Suprapubic skin (tissue), 4 donors: ENCODE data around the gene RCAN2.

ENCODE experiments used
- EP300 ChIP-seq: sonication (generic); formaldehyde crosslinking; IDR thresholded peaks from one replicate; pipeline ENCODE4 v1.6.1; 2017; ENCODE audit warnings: antibody characterized with exemption
- POLR2A ChIP-seq, 2 donors: fragments of 450-650 bp; IDR thresholded peaks; one replicate each; pipeline ENCODE4 v1.6.1; 2017; ENCODE audit warnings: antibody characterized with exemption in 2 of 2, mild to moderate bottlenecking in 2 of 2, moderate library complexity in 2 of 2
- POLR2AphosphoS5 ChIP-seq, 3 donors: sonication (generic); formaldehyde crosslinking; IDR thresholded peaks; one replicate each; pipeline ENCODE4 v1.6.1; 2017; ENCODE audit warnings: antibody characterized with exemption in 3 of 3
- TF ChIP-seq, protein P1 (sequence below), 2 donors: fragments of 200-600 bp in 1 of 2; fragments of 450-650 bp in 1 of 2; sonication (generic) in 1 of 2; IDR thresholded peaks; one replicate each; pipeline ENCODE4 v1.5.1; 2016 to 2019; ENCODE audit warnings: antibody characterized with exemption in 2 of 2, mild to moderate bottlenecking in 1 of 2, moderate library complexity in 1 of 2

DNA sequence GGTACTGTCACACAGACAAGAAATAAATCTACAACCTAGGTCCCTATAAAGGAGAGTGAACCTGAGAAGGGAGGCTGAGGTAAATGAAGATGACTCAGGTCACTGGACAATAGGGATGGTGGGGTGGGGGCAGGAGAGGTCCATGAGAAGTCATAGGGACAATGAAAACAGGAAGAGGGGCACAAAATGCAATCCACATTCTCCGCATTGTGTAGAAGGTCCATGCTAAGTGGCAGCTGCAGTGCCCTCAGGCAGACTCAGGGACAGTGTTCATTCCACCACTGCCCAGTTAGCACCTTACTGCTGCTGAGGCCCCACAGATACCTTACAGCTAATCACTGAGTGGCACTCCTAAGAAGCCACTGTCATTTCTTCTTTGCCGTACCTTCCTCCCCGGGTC, 156.8 kb downstream of the RCAN2 start:
- TF ChIP-seq, protein P1, sequence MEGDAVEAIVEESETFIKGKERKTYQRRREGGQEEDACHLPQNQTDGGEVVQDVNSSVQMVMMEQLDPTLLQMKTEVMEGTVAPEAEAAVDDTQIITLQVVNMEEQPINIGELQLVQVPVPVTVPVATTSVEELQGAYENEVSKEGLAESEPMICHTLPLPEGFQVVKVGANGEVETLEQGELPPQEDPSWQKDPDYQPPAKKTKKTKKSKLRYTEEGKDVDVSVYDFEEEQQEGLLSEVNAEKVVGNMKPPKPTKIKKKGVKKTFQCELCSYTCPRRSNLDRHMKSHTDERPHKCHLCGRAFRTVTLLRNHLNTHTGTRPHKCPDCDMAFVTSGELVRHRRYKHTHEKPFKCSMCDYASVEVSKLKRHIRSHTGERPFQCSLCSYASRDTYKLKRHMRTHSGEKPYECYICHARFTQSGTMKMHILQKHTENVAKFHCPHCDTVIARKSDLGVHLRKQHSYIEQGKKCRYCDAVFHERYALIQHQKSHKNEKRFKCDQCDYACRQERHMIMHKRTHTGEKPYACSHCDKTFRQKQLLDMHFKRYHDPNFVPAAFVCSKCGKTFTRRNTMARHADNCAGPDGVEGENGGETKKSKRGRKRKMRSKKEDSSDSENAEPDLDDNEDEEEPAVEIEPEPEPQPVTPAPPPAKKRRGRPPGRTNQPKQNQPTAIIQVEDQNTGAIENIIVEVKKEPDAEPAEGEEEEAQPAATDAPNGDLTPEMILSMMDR (IDR thresholded peaks at IDR 0.05) = no peak
- TF ChIP-seq EP300 = no peak
- TF ChIP-seq POLR2AphosphoS5 (IDR thresholded peaks at IDR 0.05) = no peak
- TF ChIP-seq POLR2A (IDR thresholded peaks at IDR 0.05) = no peak
